ENCODE results near the gene MYL2.

Gene MYL2

DNA sequence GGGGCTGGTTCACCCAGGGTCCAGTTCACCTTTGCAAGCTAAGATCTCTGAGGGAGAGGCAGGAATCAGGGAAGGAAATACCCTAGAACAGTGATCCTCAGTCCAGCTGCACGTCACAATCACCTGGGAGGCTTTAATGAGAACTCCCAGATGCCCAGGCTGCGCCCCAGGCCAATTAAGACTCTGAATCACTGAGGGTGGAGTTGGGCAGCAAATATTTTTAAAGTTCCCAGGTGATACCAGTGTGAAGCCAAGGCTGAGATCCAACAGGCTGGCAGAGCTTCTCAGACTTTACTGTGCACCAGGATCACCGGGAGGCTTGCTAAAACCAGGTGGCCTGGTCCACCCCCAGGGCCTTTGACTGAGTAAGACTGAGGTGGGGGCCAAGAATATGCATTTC is 23.8 kb downstream of the MYL2 start:
- TF ChIP-seq POLR2A (IDR thresholded peaks at IDR 0.05; ENCODE audit: low read depth, low read length) = no peak
- DNase-seq (ENCODE audit: insufficient read length, low spot score) (no peak), FAIRE-seq (no peak)

DNA sequence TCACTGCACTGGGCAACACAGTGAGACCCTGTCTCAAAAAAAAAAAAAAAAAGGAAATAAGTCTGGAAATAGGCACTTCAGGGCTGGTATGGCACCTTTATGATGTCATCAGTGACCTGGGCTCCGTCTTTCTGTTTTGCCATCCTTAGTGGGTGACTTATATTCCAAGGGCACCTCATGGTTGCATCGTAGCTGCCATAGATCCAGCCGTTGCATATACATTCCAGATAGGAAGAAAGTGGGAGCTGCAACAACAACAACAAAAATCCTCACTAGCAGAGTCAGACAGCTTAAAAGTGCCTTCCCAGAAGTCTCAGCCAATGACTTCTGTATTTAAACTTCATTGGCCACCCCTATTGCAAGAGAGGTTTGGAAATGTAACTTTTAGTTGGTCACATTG is 26.4 kb downstream of the MYL2 start:
- FAIRE-seq (no peak), DNase-seq (ENCODE audit: insufficient read length, low spot score) (no peak)
- TF ChIP-seq POLR2A (IDR thresholded peaks at IDR 0.05; ENCODE audit: low read depth, low read length) = no peak

DNA sequence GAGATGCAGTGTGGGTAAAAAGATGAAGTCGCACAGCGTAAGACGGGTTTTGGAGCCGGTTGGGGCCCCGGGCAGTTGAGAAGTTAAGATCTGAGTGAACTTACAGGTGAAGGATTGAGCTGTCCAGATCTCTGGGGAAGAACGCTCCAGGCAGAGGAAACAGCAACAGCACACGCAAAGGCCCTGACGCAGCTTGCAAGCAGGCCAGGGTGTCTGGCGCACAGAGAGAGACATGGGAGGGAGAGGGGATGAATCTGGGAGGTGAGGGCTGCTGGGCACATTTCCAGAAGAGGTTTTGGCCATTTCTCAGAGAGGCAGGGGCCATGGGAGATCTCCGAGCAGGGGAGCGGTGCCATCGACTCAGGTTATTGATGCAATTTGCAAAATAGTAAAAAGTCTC is 31.0 kb downstream of the MYL2 start:
- DNase-seq (ENCODE audit: insufficient read length, low spot score) = no peak
- no peak for TF ChIP-seq POLR2A (IDR thresholded peaks at IDR 0.05; ENCODE audit: low read depth, low read length)
- no peak for FAIRE-seq

DNA sequence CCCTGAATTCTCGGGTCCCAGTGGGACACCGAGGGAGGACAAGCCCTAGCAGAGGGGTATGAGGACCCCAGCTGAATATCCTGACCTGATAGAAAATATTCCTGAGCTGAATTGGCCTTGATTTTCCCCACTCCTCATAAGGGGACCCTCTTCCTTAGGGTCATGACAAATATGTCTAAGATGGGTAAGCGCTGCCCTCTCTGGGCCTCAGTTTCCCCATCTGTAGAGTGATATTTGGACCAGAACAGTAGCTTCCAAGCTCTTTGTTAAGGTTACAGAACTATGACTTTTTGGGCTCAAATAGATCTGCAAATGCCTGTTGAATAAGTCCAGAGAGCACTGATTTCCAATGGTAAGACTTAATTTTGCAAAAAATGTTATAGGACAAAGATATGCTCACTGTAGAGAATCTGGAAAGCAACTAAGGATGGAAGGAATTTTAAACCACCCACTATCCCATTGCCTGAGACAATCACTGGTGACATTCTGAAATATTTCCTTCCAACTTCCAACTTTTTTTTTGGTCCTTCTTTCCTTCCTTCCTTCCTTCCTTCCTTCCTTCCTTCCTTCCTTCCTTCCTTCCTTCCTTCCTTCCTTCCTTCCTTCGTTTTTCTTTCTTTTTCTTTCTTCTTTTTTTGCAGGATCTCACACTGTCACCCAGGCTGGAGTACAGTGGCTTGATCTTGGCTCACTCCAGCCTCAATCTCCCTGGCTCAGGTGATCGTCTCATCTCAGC is 32.0 kb downstream of the MYL2 start:
- no peak for TF ChIP-seq POLR2A (IDR thresholded peaks at IDR 0.05; ENCODE audit: low read depth, low read length)
- FAIRE-seq (no peak), DNase-seq (ENCODE audit: insufficient read length, low spot score) (no peak)

DNA sequence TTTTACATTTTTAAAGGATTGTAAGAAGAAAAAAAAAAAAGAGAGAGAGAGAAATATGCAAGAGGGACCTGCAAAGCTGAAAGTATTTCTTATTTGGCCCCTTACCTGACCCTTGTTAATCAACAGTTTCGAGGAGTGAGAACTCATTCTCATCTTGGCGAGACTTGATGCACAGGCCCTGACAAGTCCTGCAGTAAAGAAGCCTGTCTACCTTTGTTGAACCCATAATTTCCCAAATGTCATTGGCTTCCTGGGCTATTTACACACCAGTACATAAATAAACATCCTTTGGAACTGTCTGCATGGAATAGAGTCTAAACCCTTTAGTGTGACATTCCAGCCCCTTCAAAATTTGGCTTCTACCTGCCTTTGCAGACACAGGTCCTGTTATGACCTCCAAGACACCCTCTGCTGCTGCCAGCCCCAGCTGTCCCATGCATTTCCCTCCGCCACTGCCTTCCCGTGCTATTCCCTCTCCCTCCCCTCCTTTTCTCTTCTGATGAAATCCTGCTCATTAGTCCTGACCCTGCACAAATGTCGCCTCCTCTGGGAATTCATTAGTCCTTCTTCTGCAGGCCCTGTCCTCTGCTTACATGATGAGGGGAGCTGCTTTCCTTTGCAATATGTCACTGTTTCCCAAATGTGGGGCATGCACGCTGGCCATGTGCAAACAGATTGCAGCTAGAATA is 35.1 kb downstream of the MYL2 start:
- FAIRE-seq = no peak
- no peak for DNase-seq (ENCODE audit: insufficient read length, low spot score)
- no peak for TF ChIP-seq POLR2A (IDR thresholded peaks at IDR 0.05; ENCODE audit: low read depth, low read length)

DNA sequence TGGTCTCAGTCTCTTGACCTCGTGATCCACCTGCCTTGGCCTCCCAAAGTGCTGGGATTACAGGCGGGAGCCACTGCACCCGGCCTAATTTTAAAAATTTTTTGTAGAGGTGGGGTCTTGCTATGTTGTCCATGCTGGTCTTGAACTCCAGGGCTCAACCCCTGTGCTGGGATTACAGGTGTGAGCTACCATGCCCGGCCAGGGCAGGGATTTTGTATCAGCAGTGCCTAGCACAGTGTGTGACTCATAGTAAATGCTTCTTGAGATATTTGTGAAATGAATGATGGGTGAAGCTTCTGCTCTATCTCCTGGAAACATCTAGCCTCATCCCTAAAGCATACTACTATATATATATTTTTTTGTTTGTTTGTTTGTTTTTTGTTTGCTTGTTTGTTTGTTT is 37.1 kb downstream of the MYL2 start:
- DNase-seq (ENCODE audit: insufficient read length, low spot score) (no peak), FAIRE-seq (no peak)
- TF ChIP-seq POLR2A (IDR thresholded peaks at IDR 0.05; ENCODE audit: low read depth, low read length) = no peak

DNA sequence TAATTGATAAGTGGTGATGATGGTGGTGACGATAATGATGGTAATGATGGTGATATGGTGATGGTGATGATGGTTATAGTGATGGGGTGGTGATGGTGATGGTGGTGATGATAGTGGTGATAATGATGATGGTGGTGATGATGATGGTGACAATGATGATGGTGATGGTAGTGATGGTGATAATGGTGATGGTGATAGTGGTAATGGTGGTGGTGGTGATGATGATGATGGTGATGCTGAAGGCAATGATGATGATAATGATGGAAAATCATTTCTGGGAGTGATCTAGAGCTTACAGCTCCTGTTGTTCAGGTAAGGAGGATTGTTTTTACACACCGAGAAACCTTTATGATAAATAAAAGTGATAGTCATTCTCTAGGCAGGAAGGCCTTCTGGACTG is 39.7 kb downstream of the MYL2 start:
- no peak for TF ChIP-seq POLR2A (IDR thresholded peaks at IDR 0.05; ENCODE audit: low read depth, low read length)
- DNase-seq (ENCODE audit: insufficient read length, low spot score) (no peak), FAIRE-seq (no peak)

DNA sequence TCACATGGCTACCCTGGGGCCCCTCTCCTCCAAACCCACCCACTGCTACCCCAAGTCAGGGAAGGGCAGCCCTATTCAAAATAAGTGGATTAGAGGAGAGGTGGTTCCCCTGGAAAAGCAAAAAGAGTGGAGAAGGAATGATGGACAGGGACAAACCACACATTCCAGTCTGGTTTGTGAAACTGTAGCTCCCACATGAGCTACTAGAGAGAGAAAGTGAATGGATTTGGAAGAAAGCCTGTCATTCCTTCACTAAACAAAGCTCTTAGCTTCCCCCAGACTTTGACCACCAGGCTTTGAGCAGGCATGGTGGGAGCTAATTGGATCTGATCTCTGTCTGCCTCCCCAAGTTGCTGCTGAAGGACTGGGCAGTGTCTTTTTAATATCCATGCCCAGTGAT is 45.6 kb downstream of the MYL2 start:
- TF ChIP-seq POLR2A (IDR thresholded peaks at IDR 0.05; ENCODE audit: low read depth, low read length) = no peak
- FAIRE-seq (no peak), DNase-seq (ENCODE audit: insufficient read length, low spot score) (no peak)

DNA sequence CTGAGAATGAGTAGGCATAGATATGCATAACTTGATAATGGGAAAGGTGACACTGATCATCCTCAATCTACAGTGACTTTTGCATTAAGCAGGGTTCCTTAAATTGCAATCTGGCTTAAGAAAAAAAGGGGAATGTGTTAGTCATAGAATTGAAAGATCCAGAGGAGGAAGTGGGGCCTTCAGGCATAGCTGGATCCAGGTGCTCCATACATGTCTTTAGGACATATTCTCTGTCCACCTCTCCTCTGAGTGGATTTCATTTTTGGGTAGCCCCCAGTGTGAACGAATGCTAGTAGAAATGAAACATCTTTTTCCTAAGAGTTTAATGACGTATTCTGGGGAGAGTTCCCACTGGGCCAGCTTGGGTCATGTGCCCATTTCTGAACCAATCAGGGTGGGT is 46.0 kb downstream of the MYL2 start:
- no peak for DNase-seq (ENCODE audit: insufficient read length, low spot score)
- FAIRE-seq = no peak
- no peak for TF ChIP-seq POLR2A (IDR thresholded peaks at IDR 0.05; ENCODE audit: low read depth, low read length)

DNA sequence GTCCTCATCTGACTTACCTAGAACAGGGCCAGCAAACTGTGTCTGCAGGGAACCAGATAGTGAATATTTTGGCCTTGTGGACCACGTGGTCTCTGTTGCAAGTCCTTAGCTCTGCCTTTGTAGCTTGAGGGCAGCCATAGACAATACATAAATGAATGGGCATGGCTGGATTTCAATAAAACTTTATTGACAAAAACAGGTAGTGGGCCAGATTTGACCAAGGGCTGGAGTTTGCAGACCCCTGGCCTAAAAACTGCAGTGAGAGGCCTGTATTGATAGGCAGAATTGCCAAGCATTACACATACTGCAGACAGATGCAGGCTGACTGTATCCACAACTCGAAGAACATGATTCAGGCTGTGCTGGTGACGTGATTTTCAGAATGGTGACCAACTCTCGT is 48.3 kb downstream of the MYL2 start:
- TF ChIP-seq POLR2A (IDR thresholded peaks at IDR 0.05; ENCODE audit: low read depth, low read length) = no peak
- no peak for FAIRE-seq
- no peak for DNase-seq (ENCODE audit: insufficient read length, low spot score)

DNA sequence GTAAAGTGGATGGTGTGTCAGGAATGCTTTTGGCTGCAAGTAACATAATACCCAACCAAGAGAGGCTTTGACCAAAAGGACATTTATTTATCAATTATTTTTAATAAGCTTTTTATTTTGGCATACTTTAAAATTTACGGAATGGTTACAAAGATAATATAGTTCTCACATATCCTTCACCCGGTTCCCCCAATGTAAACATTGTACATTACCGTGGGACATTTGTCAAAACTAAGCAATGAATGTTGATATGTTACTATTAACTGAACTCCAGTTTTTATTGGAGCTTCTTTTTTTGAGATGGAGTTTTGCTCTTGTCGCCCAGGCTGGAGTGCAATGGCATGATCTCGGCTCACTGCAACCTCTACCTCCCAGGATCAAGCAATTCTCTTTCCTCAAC is 50.6 kb downstream of the MYL2 start:
- DNase-seq (ENCODE audit: insufficient read length, low spot score) (no peak), FAIRE-seq (no peak)
- TF ChIP-seq POLR2A (IDR thresholded peaks at IDR 0.05; ENCODE audit: low read depth, low read length) = no peak

DNA sequence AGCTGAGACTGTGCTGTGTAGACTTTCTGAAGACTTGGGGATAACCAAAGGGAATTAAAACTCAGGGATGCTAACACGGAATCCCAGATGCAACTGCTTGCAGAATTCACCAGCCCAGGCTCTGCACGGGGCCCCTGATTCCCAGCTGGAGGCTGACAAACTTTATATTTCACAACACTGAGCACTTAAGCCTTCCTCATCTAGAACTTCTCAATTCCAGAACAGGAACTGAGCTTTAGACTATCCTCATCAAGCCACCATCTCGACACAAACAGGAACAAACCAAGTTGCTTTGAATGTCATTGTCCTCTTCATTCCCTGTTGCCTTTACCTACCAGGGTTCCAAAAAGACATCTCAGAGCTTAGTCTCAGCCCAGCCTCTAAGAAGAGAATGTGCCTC is 51.4 kb downstream of the MYL2 start:
- no peak for DNase-seq (ENCODE audit: insufficient read length, low spot score)
- TF ChIP-seq POLR2A (IDR thresholded peaks at IDR 0.05; ENCODE audit: low read depth, low read length) = no peak
- no peak for FAIRE-seq

DNA sequence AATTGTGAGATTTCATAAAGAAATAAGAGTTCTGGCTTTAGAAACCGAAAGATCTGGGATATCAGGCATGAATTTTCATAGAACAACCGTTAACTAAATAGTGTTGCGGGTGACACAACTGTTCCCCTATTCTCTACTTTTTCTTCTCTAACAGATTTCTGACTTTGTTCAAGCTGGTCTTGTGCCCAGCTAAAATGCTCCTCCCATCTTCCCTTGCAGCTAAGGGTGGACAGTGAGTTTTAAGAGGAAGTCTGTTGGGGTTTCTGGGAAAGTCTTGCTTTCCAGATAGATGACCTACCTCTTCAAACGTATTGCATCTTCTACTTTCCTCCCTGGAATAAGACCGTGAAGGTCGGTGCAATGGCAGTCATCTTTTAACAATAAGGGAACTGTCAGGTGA is 54.9 kb downstream of the MYL2 start:
- no peak for FAIRE-seq
- TF ChIP-seq POLR2A (IDR thresholded peaks at IDR 0.05; ENCODE audit: low read depth, low read length) = no peak

DNA sequence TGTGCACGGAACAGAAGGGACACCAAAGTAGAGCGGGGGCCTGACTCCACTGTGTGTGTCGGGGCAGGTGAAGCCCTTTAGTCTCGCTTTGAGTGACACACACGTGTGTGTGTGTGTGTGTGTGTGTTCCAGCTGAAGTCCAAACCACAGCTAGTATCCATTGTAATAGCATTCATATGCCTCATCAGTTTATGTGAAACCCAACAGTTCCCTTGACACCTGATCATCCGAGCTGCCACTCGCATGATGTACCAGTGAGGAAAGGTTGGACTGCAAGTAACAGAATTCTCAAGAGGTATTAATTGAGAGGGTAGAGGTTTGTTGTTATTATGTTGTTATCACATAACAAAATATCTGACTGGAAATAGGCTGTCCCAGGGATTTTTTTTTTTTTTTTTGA is 57.2 kb downstream of the MYL2 start:
- no peak for TF ChIP-seq POLR2A (IDR thresholded peaks at IDR 0.05; ENCODE audit: low read depth, low read length)
- DNase-seq (ENCODE audit: insufficient read length, low spot score) (no peak), FAIRE-seq (no peak)

More for the DNA sequence above, 54.9 kb downstream of the MYL2 start:
- DNase-seq (ENCODE audit: insufficient read length, low spot score) = no peak

DNA sequence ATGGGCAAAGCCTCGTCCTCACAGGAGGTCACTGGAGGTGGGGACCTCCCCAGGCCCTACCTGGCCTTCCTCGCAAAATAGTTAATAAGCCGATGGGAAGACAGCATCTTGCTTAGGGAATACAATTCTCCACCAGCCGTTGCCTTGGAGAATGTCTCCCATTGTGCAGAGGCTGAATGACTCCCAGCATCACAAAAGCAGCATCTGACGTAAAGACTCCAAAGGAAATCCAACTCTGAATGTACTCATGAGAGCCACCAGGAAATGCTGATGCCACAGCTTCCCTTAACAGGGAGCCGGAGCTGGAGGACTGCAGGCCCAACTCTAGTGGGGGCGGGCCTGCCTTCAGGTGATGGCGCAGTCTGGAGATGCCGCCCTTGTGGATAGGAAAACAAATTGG is 58.0 kb downstream of the MYL2 start:
- no peak for FAIRE-seq
- TF ChIP-seq POLR2A (IDR thresholded peaks at IDR 0.05; ENCODE audit: low read depth, low read length) = no peak
- no peak for DNase-seq (ENCODE audit: insufficient read length, low spot score)

Measured in H54 (cell line).